Naive B cell (primary cell): ENCODE results near the gene PPM1L. TPM values are rescaled to one million over a fixed set of nuclear protein-coding genes. Genes with fewer than 3 reads are reported as not detected.

Experiments used
- ATAC-seq, 2 donors: fragments of 150-1000 bp; cut with Tn5 transposase; 2 replicates each; pipeline ENCODE4 v1.10.0; 2021; ENCODE audit warnings: low read depth in 2 of 2, mild to moderate bottlenecking in 2 of 2, moderate library complexity in 2 of 2
- DNase-seq: peaks from one replicate; pipeline ENCODE4 v3.0.0; 2022
- H3K27ac Mint-ChIP-seq, 6 donors: one replicate each; pipeline ENCODE4 v1.8.0; 2020 to 2022; ENCODE audit warnings: mild to moderate bottlenecking in 6 of 6, mixed read lengths in 6 of 6, moderate library complexity in 5 of 6, inconsistent platforms in 2 of 6
- H3K27me3 Mint-ChIP-seq, 3 donors: one replicate each; pipeline ENCODE4 v1.8.0; 2021 to 2022; ENCODE audit warnings: mixed read lengths in 3 of 3, mild to moderate bottlenecking in 1 of 3
- H3K36me3 Mint-ChIP-seq, 2 donors: one replicate each; pipeline ENCODE4 v1.8.0; 2020 to 2022; ENCODE audit warnings: mixed read lengths in 2 of 2, inconsistent platforms in 1 of 2, mild to moderate bottlenecking in 1 of 2
- H3K4me1 Mint-ChIP-seq, 3 donors: one replicate each; pipeline ENCODE4 v1.8.0; 2020 to 2022; ENCODE audit warnings: mixed read lengths in 3 of 3, inconsistent platforms in 1 of 3, mild to moderate bottlenecking in 1 of 3, moderate library complexity in 1 of 3
- H3K4me3 Mint-ChIP-seq, 8 donors: one replicate each; pipeline ENCODE4 v1.8.0; 2020 to 2022; ENCODE audit warnings: mild to moderate bottlenecking in 8 of 8, mixed read lengths in 8 of 8, moderate library complexity in 8 of 8, inconsistent platforms in 2 of 8
- H3K9me3 Mint-ChIP-seq, 7 donors: one replicate each; pipeline ENCODE4 v1.8.0; 2020 to 2022; ENCODE audit warnings: mixed read lengths in 7 of 7, mild to moderate bottlenecking in 5 of 7, inconsistent platforms in 2 of 7, moderate library complexity in 1 of 7
- polyA plus RNA-seq, 6 donors: library from polyadenylated mRNA; unstranded; fragments of 300-500 nt; fragmentation: Illumina TruSeq; gene quantifications; one replicate each; pipeline ENCODE4 v1.2.3, GENCODE V29; 2021; ENCODE audit warnings: low read depth in 6 of 6

PPM1L gene
- polyA plus RNA-seq, 6 donors from 2014 or later, result 0.49 to 2.4 (median 2.1) TPM; not detected in 1

DNA sequence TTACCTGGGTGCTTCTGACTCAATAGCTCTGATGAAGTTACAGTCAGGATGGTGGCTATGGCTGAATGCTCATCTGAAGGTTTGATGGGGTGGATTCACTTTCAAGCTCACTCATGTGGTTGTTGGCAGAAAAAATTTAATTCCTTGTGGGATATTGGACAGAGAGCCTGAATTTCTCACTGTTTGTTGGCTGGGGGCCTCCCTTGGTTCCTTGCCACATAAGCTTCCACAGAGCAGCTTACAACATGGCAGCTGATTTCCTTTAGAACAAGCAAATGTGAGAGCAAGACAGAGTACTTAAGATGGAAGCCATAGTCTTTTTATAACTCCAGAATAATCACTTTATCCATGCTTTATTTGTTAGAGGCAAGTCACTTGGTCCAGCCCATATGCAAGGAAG is 150.6 kb downstream of the PPM1L start:
- Mint-ChIP-seq H3K27ac (no peak overlapping the region), H3K36me3 (no peaks in the 10 kb centered on the region), H3K4me3 (no peak overlapping the region), H3K27me3 (peaks cover 0 to 6% (median 3%) of the 10 kb centered on the region in 3 donors), H3K9me3 (peaks cover 0 to 14% (median 5%) of the 10 kb centered on the region in 7 donors), H3K4me1 (no peaks in the 10 kb centered on the region)
- no peak for ATAC-seq
- no peak for DNase-seq

DNA sequence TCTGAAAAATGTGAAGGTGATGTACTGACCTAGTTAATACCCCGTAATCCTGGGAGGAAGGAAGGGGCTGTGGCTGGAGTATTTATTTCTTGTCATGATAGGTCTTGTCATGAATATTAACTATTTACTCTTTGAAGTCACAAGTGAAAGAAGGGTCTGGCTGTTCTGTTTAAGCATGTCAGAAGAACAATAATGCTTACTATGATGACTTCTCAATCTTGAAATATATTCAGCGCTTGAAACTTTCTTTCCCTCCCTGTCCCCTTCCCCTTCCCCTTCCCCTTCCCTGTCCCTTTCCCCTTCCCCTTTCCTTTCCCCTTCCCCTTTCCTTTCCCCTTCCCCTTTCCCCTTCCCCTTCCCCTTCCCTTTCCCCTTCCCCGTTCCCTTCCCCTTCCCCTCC is 153.9 kb downstream of the PPM1L start:
- H3K27ac Mint-ChIP-seq, result no peak overlapping the region

DNA sequence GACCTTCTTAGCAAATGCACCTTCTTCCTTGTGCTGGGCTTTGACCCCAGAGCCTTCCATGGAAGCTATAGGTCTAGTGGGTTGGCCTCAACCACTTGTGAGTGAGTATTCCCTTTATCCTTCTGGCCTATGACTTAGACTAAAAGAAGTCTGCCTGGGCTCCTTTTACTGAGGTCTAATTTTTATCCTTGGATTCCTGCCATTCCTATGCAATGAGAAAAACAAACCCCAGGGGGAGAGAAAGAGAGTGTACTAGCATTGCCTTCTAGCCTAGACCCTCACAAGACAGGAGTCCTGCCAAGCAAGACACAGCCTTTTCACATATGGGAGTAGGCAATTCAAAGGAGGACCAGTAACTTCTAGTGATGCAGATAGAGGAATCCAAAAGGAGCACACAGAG is 155.4 kb downstream of the PPM1L start:
- Mint-ChIP-seq H3K4me3 (no peak overlapping the region), H3K4me1 (no peaks in the 10 kb centered on the region), H3K36me3 (no peaks in the 10 kb centered on the region), H3K27me3 (peaks cover 0 to 6% (median 5%) of the 10 kb centered on the region in 3 donors), H3K27ac (no peak overlapping the region), H3K9me3 (peaks cover 0 to 12% (median 5%) of the 10 kb centered on the region in 7 donors)
- ATAC-seq (no peak), DNase-seq (no peak)

More for the DNA sequence above, 153.9 kb downstream of the PPM1L start:
- no peaks in the 10 kb centered on the region for H3K4me1 Mint-ChIP-seq
- DNase-seq (no peak), ATAC-seq (no peak)
- H3K4me3 Mint-ChIP-seq, result no peak overlapping the region
- peaks cover 0 to 6% (median 5%) of the 10 kb centered on the region in 3 donors for H3K27me3 Mint-ChIP-seq
- H3K9me3 Mint-ChIP-seq, result peaks cover 0 to 11% (median 8%) of the 10 kb centered on the region in 7 donors
- H3K36me3 Mint-ChIP-seq, result no peaks in the 10 kb centered on the region

DNA sequence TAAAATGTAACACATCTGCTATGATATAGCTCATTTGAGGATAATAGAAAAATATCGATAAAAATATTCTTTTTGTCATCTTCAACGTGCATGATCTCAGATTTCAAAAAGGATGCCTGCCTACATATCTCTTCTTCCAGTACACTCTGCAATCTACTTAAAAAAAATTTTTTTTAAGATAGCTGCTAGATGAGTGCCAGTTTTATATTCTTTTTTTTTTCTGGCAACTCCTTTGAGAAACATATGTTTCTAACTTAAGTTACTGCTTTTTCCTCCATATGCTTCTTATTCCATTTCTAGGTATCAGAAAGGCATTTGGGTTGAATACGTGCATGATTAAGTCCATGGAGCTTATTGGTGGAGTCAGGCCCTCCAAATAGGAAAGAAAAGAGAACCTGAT is 160.4 kb downstream of the PPM1L start:
- H3K27me3 Mint-ChIP-seq, result peaks cover 0 to 4% (median 0%) of the 10 kb centered on the region in 3 donors
- no peak for ATAC-seq
- H3K9me3 Mint-ChIP-seq, result peaks cover 0 to 7% (median 0%) of the 10 kb centered on the region in 7 donors
- H3K36me3 Mint-ChIP-seq, result no peaks in the 10 kb centered on the region
- no peak overlapping the region for H3K27ac Mint-ChIP-seq
- no peak overlapping the region for H3K4me3 Mint-ChIP-seq
- H3K4me1 Mint-ChIP-seq, result no peaks in the 10 kb centered on the region
- no peak for DNase-seq

DNA sequence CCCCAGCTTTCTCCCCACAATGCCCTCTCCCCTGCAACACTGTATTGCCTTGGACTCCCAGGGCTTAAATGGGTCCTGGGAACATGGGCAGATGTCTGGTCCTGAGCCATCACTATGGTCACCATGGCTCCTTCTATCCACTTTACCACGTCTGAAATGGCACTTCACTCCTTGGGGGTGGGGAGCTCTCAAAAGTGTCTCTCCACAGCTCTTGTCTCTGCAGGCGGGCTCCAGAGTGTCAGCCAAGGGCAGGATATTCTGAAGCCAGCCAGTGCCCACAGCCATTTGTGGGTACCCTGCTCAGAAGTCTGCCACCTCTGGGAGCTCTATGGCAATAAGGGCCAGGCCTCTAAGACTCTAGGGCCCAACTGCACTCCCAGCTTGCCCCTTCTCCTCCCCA is 163.9 kb downstream of the PPM1L start:
- Mint-ChIP-seq H3K36me3 (no peaks in the 10 kb centered on the region), H3K4me1 (no peaks in the 10 kb centered on the region)
- ATAC-seq, result no peak

DNA sequence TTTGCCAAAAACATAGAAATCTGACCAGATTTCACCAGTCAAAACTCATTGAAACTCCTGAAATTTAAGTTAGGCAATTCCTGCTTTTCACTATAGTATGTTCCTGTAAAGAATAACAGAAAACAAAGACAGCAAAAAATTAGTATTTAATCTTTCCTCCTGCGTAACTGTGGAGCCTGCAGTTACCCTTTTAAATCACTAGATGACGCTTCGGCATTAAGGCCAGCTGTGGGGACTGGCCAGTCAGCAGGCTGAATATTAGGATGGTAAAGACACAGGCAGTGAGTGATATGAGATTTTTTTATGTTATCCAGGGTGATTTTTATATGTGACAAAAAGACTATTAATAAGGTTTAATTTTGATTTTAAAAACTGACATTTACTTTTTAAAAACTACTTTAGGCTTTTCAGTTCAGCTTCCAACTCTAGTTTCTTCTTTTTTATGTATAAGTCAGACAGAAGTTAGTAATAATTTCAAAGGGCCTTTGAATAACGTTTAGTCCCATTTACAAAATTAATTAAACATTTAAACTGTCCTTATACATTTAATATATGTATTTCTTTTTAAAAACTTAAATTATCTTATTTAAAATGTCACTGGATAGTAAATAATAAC is 165.1 kb downstream of the PPM1L start:
- Mint-ChIP-seq H3K27ac (no peak overlapping the region), H3K36me3 (no peaks in the 10 kb centered on the region), H3K27me3 (no peaks in the 10 kb centered on the region), H3K9me3 (no peaks in the 10 kb centered on the region), H3K4me1 (no peaks in the 10 kb centered on the region), H3K4me3 (no peak overlapping the region)
- DNase-seq (no peak), ATAC-seq (no peak)

More for the DNA sequence above, 163.9 kb downstream of the PPM1L start:
- Mint-ChIP-seq H3K9me3 (peaks cover 0 to 1% (median 0%) of the 10 kb centered on the region in 7 donors), H3K27me3 (no peaks in the 10 kb centered on the region), H3K4me3 (no peak overlapping the region), H3K27ac (no peak overlapping the region)
- DNase-seq, result no peak

DNA sequence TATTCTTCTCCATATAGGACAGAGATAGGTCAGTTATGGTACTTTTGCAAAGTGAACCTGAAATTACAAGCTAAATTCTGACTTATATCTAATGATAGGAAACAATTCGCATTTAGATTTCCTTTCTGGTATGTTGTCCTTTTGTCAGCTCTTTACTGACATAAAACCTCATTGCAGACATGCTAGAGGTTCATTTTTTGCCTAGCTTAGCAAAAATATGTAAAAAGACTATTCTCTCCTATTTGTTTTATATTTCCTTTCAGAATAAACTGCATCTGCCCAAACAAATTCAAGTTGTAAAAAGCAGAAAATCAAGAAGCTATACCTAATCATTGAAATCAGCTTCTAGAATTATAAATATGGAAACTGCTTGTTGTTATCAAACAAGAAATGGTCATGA is 168.7 kb downstream of the PPM1L start:
- Mint-ChIP-seq H3K36me3 (no peaks in the 10 kb centered on the region), H3K4me1 (peaks cover 0 to 1% (median 0%) of the 10 kb centered on the region in 3 donors), H3K27me3 (peaks cover 0 to 4% (median 0%) of the 10 kb centered on the region in 3 donors), H3K9me3 (no peaks in the 10 kb centered on the region), H3K27ac (no peak overlapping the region), H3K4me3 (no peak overlapping the region)
- DNase-seq, result no peak
- no peak for ATAC-seq

DNA sequence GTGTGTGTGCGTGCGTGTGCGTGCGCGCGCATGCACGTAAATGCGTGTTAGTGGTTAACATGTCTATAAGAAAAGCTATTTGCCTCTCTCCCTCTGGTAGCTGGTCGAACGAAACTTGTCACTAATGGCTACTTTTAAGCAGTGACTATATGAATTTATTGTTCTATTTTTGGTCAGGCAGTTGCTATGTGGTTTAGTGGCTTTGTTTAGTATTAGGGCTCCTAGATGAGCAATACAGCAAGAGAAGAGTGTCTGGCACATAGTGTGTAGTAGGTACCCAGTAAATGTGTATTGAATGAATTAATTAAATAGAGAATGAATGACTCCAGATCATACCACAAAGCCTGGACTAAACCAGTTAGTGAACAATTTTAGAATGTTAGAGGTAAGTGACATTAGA is 171.6 kb downstream of the PPM1L start:
- peaks cover 0 to 4% (median 0%) of the 10 kb centered on the region in 3 donors for H3K4me1 Mint-ChIP-seq
- H3K9me3 Mint-ChIP-seq, result no peaks in the 10 kb centered on the region
- DNase-seq, result no peak
- H3K27ac Mint-ChIP-seq, result peak overlapping the region in 1 of 6 donors; percentile 15
- ATAC-seq, result no peak
- H3K4me3 Mint-ChIP-seq, result no peak overlapping the region
- H3K36me3 Mint-ChIP-seq, result no peaks in the 10 kb centered on the region
- H3K27me3 Mint-ChIP-seq, result peaks cover 0 to 9% (median 0%) of the 10 kb centered on the region in 3 donors

DNA sequence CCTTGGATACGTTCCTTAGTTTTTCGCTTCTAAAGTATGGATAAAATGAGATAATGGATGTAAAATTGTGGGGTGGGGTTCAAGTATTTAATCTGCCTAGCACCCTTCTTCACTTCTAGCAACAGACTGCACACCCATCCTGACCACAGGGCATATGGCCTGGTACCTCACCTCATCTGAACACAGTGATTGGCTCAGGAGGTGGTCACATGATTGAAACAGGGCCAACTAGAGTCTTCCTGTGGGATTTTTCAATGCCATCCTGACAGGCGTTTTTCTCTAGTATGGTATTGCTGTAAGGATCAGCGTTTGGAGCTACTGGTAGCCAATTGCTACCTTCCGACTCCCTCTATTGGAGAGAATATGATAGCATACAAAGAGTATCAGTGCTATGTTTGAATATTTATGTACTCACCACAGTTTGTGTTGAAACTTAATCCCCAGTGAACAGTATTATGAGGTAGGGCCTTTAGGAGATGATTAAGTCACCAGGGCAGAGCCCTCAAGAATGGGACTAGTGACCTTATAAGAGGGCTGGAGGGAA is 172.2 kb downstream of the PPM1L start:
- DNase-seq (no peak), ATAC-seq (no peak)
- Mint-ChIP-seq H3K36me3 (no peaks in the 10 kb centered on the region), H3K27ac (no peak overlapping the region), H3K4me3 (no peak overlapping the region), H3K4me1 (peaks cover 0 to 4% (median 0%) of the 10 kb centered on the region in 3 donors), H3K9me3 (no peaks in the 10 kb centered on the region), H3K27me3 (peaks cover 0 to 9% (median 0%) of the 10 kb centered on the region in 3 donors)

DNA sequence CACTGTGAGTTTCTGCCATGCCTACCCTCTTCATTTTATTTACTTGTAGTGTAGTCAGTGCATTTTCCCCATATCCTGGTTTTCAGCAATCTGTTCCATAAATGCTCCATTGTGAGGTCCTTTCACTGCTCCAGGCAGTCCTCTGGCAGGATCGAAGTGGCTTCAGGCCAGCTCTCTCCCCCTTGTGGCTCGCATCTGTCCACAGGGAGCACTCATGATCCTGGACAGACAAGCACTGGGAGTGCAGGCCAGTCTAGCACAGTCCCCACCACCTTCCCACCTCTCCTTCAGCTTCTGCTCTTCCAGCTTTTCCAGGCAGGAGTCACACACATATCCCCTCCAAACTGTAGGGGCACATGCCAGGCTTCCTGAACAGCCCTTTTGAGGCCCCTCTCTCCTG is 173.6 kb downstream of the PPM1L start:
- no peaks in the 10 kb centered on the region for H3K9me3 Mint-ChIP-seq
- H3K36me3 Mint-ChIP-seq, result no peaks in the 10 kb centered on the region
- ATAC-seq (no peak), DNase-seq (no peak)
- H3K27me3 Mint-ChIP-seq, result peaks cover 0 to 9% (median 0%) of the 10 kb centered on the region in 3 donors
- H3K4me1 Mint-ChIP-seq, result peaks cover 0 to 4% (median 0%) of the 10 kb centered on the region in 3 donors
- H3K4me3 Mint-ChIP-seq, result no peak overlapping the region
- peak overlapping the region in 1 of 6 donors; percentile 5 for H3K27ac Mint-ChIP-seq

DNA sequence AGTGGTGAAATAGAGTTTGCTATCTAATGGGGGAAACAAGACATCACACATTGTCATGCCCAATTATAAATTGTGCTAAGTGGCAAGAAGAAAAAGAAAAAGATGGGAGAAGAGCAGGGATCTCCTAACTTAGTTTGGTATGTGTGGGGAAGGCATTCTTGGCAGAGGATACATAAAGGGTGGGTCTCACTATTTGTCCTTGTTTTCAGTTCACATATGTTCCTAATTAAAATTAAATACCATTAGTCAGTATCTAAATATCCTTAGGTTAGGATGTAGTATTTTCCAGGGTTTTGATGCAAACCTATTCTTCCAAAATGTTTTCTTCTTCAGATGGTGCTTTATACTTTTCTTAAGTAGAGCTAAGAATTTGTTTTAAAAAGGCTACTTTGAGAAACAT is 175.4 kb downstream of the PPM1L start:
- H3K27ac Mint-ChIP-seq, result no peak overlapping the region
- peaks cover 0 to 9% (median 0%) of the 10 kb centered on the region in 3 donors for H3K27me3 Mint-ChIP-seq
- ATAC-seq, result no peak
- no peak overlapping the region for H3K4me3 Mint-ChIP-seq
- no peak for DNase-seq
- peaks cover 0 to 4% (median 0%) of the 10 kb centered on the region in 3 donors for H3K4me1 Mint-ChIP-seq
- H3K9me3 Mint-ChIP-seq, result no peaks in the 10 kb centered on the region
- no peaks in the 10 kb centered on the region for H3K36me3 Mint-ChIP-seq

DNA sequence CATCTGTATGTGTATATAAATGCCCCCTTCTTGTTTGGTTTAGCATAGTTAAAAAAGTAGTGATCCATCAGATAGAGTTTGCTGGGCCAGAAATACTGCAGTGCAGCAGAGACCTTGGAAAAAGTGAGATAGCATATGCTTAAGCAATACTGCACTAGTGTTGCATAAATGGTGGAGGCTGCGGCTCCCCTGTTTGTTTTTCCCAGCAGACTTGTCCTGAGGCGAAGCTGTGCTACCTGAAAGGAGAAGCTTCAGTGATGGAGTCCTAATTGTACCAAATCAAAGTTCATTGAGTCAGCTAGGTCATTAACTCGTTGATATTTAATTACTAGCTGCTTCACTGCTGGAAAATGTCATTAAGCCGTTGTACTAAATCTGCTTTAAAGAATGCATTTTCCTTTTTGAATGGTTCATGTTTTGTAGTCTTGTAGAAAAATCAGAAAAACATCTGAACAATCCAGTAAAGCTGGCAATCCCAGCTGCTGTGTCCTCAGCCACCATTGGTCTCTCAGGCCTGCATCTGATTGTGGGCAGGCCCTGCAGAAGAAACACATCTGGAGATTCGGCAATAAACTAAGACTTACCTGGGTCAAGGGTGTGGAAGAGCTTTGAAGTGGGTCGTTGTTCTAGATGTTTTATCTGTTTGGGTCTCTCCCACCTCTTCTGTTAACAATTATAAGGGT is 179.5 kb downstream of the PPM1L start:
- Mint-ChIP-seq H3K36me3 (no peaks in the 10 kb centered on the region), H3K4me3 (no peak overlapping the region), H3K27ac (peak overlapping the region in 1 of 6 donors; percentile 89), H3K9me3 (peaks cover 0 to 3% (median 0%) of the 10 kb centered on the region in 7 donors), H3K4me1 (no peaks in the 10 kb centered on the region), H3K27me3 (no peaks in the 10 kb centered on the region)
- DNase-seq (no peak), ATAC-seq (no peak)

DNA sequence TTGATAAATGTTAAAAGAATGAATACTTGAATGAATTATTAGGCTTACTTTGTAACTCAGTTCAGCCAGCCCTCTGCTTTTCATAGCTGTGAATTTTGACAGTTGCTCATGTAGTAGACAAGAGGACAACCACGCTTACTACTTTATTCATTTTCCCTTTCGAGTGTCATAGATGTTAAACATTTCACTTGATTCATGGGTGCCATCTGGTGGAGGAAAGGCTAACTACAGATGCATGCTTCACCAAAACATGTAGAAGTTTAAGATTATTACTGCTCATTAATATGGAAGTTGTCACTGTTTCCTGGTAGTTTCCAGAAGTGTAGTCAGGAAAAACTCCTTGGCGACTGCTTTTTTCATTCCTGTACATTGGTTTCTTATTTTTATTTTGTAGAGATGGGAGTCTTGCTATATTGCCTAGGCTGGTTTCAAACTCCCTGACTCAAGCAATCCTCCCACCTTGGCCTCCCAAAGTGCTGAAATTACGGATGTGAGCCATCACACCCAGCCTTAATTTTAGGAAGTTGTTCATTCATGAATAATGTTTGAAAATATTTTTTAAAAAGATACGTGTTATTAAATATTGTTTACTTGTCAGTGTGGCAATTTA is 186.0 kb downstream of the PPM1L start:
- Mint-ChIP-seq H3K36me3 (no peaks in the 10 kb centered on the region), H3K27me3 (no peaks in the 10 kb centered on the region), H3K9me3 (peaks cover 0 to 3% (median 0%) of the 10 kb centered on the region in 7 donors), H3K27ac (peak overlapping the region in 1 of 6 donors; percentile 12), H3K4me1 (no peaks in the 10 kb centered on the region), H3K4me3 (no peak overlapping the region)
- DNase-seq, result peak; percentile 47
- ATAC-seq, result peak; percentile 55 to 69
